ENCODE data around the gene CIT. TPM values are rescaled to one million over a fixed set of nuclear protein-coding genes. Genes with fewer than 3 reads are reported as not detected.

CIT gene
- total RNA-seq, 1 donor from 2014 or later, result 20.6 TPM

DNA sequence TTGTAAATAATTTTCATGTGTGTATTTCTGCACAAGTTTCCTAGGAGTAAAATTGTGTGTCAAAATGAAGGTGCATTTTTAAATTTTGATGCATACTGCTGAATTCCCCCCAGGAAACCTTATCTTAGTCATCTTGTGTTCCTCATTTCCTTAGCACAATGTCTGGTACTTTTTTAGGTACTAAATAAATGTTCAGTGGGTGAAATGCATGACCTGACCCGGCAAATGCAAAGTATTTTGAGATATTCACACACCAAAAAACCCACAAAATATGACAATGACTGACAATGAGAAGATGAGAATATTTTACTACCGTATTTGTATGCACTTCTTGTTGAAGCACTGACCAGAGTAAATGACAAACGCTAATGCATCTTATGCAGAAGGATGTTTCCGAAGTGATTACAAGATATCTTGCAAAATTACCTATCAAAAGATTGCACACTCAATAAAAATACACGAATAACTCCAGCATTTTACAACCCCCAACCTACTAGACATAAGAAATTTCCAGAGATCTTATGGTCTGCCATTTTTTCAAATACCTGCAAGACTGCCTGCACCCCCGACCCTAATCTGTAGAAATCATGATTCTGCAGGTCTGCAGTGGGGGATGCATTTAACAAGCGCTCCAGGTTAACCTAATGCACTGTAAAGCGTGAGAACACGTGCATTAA lies 210.1 kb downstream of the CIT start:
- Histone ChIP-seq H3K4me1 (peaks cover 32% of the 10 kb centered on the region), H3K36me3 (peaks cover 0 to 6% of the 10 kb centered on the region in 2 donors), H3K27ac (no peak overlapping the region), H3K4me3 (peak overlapping the region; percentile 76 to 93), H3K9me3 (no peaks in the 10 kb centered on the region), H3K27me3 (no peaks in the 10 kb centered on the region)
- TF ChIP-seq POLR2AphosphoS5 (IDR thresholded peaks at IDR 0.05; ENCODE audit: insufficient read depth in 1 of 2, low read depth in 1 of 2), result no peak
- TF ChIP-seq, protein P1, sequence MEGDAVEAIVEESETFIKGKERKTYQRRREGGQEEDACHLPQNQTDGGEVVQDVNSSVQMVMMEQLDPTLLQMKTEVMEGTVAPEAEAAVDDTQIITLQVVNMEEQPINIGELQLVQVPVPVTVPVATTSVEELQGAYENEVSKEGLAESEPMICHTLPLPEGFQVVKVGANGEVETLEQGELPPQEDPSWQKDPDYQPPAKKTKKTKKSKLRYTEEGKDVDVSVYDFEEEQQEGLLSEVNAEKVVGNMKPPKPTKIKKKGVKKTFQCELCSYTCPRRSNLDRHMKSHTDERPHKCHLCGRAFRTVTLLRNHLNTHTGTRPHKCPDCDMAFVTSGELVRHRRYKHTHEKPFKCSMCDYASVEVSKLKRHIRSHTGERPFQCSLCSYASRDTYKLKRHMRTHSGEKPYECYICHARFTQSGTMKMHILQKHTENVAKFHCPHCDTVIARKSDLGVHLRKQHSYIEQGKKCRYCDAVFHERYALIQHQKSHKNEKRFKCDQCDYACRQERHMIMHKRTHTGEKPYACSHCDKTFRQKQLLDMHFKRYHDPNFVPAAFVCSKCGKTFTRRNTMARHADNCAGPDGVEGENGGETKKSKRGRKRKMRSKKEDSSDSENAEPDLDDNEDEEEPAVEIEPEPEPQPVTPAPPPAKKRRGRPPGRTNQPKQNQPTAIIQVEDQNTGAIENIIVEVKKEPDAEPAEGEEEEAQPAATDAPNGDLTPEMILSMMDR (IDR thresholded peaks at IDR 0.05), result no peak
- TF ChIP-seq POLR2A (IDR thresholded peaks at IDR 0.05), result no peak
- intact Hi-C loops (cut with DNase I), result no loop called here
- DNase-seq (ENCODE audit: extremely low spot score in 2 of 2), result no peak

DNA sequence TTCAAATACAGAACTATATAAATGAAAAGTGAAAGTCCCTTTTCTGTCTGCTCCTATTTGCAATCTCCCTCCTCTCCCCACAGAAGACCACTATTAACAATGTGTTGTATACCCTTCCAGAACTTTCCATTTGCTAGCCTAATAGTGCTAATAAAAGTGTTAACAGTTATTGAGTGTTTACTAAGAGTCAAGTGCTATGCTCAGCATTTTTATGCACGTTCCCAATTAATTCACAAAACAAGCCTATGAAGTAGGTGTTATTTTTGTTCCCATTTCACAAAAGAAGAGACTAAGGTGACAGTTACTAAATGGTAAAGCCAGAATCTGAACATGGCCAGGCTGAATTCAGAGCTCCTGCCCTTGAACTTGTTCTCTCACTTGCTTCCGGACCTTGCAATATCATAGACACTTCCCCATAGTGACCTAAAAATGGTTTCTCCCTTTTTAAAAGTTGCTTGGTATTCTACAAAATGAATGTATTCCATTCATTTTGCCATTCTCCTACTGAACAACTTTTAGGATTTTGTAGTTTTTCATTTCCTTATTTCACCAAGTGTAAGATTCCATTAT lies 210.8 kb downstream of the CIT start:
- intact Hi-C loops (cut with DNase I), result no loop called here
- Histone ChIP-seq H3K36me3 (no peaks in the 10 kb centered on the region), H3K27ac (no peak overlapping the region), H3K4me1 (peaks cover 32% of the 10 kb centered on the region), H3K4me3 (no peak overlapping the region), H3K9me3 (no peaks in the 10 kb centered on the region), H3K27me3 (no peaks in the 10 kb centered on the region)
- no peak for DNase-seq (ENCODE audit: extremely low spot score in 2 of 2)
- no peak for TF ChIP-seq POLR2A (IDR thresholded peaks at IDR 0.05)
- TF ChIP-seq POLR2AphosphoS5 (IDR thresholded peaks at IDR 0.05; ENCODE audit: insufficient read depth in 1 of 2, low read depth in 1 of 2), result no peak
- TF ChIP-seq, protein P1 (IDR thresholded peaks at IDR 0.05), result no peak

DNA sequence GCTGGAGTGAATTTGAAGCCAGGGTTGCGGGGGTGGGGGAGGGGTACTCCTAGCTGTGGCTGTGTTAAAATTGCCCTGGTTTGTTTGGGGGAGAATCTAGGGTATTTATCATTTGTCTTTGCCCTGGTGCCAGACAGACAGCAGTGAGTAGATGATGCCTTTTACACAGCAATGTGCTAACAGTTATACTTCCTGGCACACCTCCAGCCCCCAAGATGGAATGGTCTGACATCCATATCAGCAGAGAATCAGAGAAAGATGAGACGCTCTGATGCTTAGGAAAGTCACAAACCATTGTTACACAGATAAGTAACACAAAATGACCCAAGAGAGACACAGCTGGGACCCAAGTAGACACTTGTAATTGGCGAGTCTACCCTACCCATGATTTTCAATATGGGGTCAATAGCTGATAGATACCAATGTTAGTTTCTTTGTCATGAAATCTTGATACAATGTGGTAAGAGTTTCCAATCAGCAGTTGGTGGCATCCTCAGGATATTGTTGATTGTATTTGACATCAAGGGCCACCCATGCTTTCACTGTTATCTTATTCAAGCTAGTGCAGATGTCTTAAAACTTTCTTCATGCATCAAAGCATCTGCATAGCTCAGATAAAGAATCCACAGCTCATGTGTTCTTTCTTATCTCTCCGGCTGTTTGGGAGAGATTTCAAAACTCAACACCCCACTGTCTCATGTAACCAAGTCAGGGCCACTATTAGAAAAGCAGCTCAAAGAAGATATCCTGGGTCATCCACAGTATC lies 211.8 kb downstream of the CIT start:
- intact Hi-C loops (cut with DNase I), result no loop called here
- H3K4me3 ChIP-seq, result no peak overlapping the region
- H3K4me1 ChIP-seq, result peaks cover 32% of the 10 kb centered on the region
- no peaks in the 10 kb centered on the region for H3K27me3 ChIP-seq
- H3K27ac ChIP-seq, result no peak overlapping the region
- no peaks in the 10 kb centered on the region for H3K9me3 ChIP-seq
- no peaks in the 10 kb centered on the region for H3K36me3 ChIP-seq
- no peak for TF ChIP-seq POLR2AphosphoS5 (IDR thresholded peaks at IDR 0.05; ENCODE audit: insufficient read depth in 1 of 2, low read depth in 1 of 2)
- TF ChIP-seq, protein P1 (IDR thresholded peaks at IDR 0.05), result no peak
- TF ChIP-seq POLR2A (IDR thresholded peaks at IDR 0.05), result no peak
- DNase-seq (ENCODE audit: extremely low spot score in 2 of 2), result no peak

DNA sequence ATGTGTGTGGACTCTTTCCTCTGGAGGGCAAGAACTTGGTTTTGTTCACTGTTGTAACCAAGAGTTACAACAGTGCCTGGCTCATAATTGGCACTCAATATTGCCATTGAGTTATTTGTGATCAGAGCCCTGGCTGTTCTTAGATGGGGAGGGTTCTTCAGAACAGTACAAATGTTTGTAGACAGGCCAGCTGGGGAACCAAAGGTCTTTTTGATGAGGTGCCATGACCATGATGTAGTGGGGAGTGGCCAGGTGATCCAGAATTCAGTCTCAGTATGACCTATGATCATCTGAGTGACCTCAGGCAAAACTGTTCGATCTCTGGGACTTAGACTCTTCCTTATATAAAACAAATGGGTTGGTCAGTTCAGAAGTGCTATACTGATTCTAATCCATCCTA lies 212.5 kb downstream of the CIT start:
- intact Hi-C loops (cut with DNase I), result no loop called here
- DNase-seq (ENCODE audit: extremely low spot score in 2 of 2), result no peak
- H3K4me1 ChIP-seq, result peaks cover 26% of the 10 kb centered on the region
- H3K9me3 ChIP-seq, result no peaks in the 10 kb centered on the region
- H3K36me3 ChIP-seq, result no peaks in the 10 kb centered on the region
- H3K27me3 ChIP-seq, result no peaks in the 10 kb centered on the region
- H3K27ac ChIP-seq, result no peak overlapping the region
- TF ChIP-seq POLR2AphosphoS5 (IDR thresholded peaks at IDR 0.05; ENCODE audit: insufficient read depth in 1 of 2, low read depth in 1 of 2), result no peak
- TF ChIP-seq, protein P1 (IDR thresholded peaks at IDR 0.05), result no peak
- no peak for TF ChIP-seq POLR2A (IDR thresholded peaks at IDR 0.05)
- H3K4me3 ChIP-seq, result no peak overlapping the region

Measured in vagina (tissue), 2 donors.